Neural cell (in vitro differentiated cells): ENCODE measurements around the gene NAA38. TPM values are rescaled to one million over a fixed set of nuclear protein-coding genes. Genes with fewer than 3 reads are reported as not detected.

ENCODE experiments used
- H2AFZ ChIP-seq: fragments of 200-600, 300-800 bp; sonication (generic), shearing (Covaris generic); 2 replicates; pipeline ENCODE4 v1.6.0; 2014; ENCODE audit warnings: low read depth, mild to moderate bottlenecking, antibody characterized with exemption, low read length, moderate library complexity
- H3F3A ChIP-seq: fragments of 200-600 bp; shearing (Covaris generic); 2 replicates; pipeline ENCODE4 v1.6.1; 2016; ENCODE audit warnings: mild to moderate bottlenecking, moderate library complexity, mixed read lengths, antibody characterized with exemption, low read length; ENCODE audit not compliant: insufficient read depth, poor library complexity, severe bottlenecking
- H3K27ac ChIP-seq: fragments of 200-600, 300-800 bp; sonication (generic), shearing (Covaris generic); 2 replicates; pipeline ENCODE4 v1.5.1; 2014; ENCODE audit warnings: mild to moderate bottlenecking, low read length, moderate library complexity
- H3K27me3 ChIP-seq: fragments of 300-800, 200-600 bp; sonication (generic), shearing (Covaris generic); 2 replicates; pipeline ENCODE4 v1.6.0; 2014; ENCODE audit warnings: mild to moderate bottlenecking, low read depth, low read length, moderate library complexity; ENCODE audit not compliant: insufficient read depth
- H3K36me3 ChIP-seq: fragments of 300-800, 200-600 bp; sonication (generic), shearing (Covaris generic); 2 replicates; pipeline ENCODE4 v1.5.1; 2014; ENCODE audit warnings: mild to moderate bottlenecking, antibody characterized with exemption, low read length, moderate library complexity; ENCODE audit not compliant: insufficient read depth
- H3K4me2 ChIP-seq: fragments of 300-800, 200-600 bp; sonication (generic), shearing (Covaris generic); 2 replicates; pipeline ENCODE4 v1.6.0; 2014; ENCODE audit warnings: mild to moderate bottlenecking, low read length
- H3K4me3 ChIP-seq: fragments of 300-800, 200-600 bp; sonication (generic), shearing (Covaris generic); 2 replicates; pipeline ENCODE4 v1.5.1; 2014; ENCODE audit warnings: mild to moderate bottlenecking, low read length, moderate library complexity
- H3K79me2 ChIP-seq: fragments of 200-600 bp; shearing (Covaris generic); replicated peaks from 2 replicates; pipeline ENCODE4 v1.6.0; 2014; ENCODE audit warnings: mild to moderate bottlenecking, low read length, moderate library complexity; ENCODE audit not compliant: insufficient read depth
- H3K9ac ChIP-seq: fragments of 300-800, 200-600 bp; sonication (generic), shearing (Covaris generic); 2 replicates; pipeline ENCODE4 v1.6.1; 2016; ENCODE audit warnings: mild to moderate bottlenecking, low read length, mixed read lengths
- H3K9me2 ChIP-seq: fragments of 200-600 bp; shearing (Covaris generic); 2 replicates; pipeline ENCODE4 v1.6.1; 2016; ENCODE audit warnings: mild to moderate bottlenecking, low read length, mixed read lengths; ENCODE audit not compliant: insufficient read depth
- H3K9me3 ChIP-seq: fragments of 200-600, 300-800 bp; sonication (generic), shearing (Covaris generic); 2 replicates; pipeline ENCODE4 v1.6.1; 2016; ENCODE audit warnings: mild to moderate bottlenecking, mixed run types, low read length, moderate library complexity, mixed read lengths
- H4K20me1 ChIP-seq: fragments of 200-600 bp; shearing (Covaris generic); 2 replicates; pipeline ENCODE4 v1.6.1; 2016; ENCODE audit warnings: mild to moderate bottlenecking, mixed run types; ENCODE audit not compliant: insufficient read depth
- CTCF ChIP-seq: fragments of 450-650 bp; IDR thresholded peaks from 2 replicates; pipeline ENCODE4 v1.5.1; 2014; ENCODE audit warnings: antibody characterized with exemption, mild to moderate bottlenecking, moderate library complexity; ENCODE audit not compliant: poor library complexity, severe bottlenecking
- EP300 ChIP-seq: fragments of 450-650 bp; conservative IDR thresholded peaks from 2 replicates; pipeline ENCODE4 v1.6.1; 2014; ENCODE audit warnings: antibody characterized with exemption, mild to moderate bottlenecking, moderate library complexity; ENCODE audit not compliant: poor library complexity, severe bottlenecking
- EZH2 ChIP-seq: fragments of 200-600, 300-800 bp; shearing (Covaris generic), sonication (generic); IDR thresholded peaks from 2 replicates; pipeline ENCODE4 v1.6.1; 2014; ENCODE audit warnings: antibody characterized with exemption, low read length, borderline replicate concordance, mild to moderate bottlenecking; ENCODE audit not compliant: insufficient read depth, poor library complexity, severe bottlenecking
- MXI1 ChIP-seq: fragments of 450-650 bp; conservative IDR thresholded peaks from 2 replicates; pipeline ENCODE4 v1.6.1; 2014; ENCODE audit warnings: antibody characterized with exemption, mild to moderate bottlenecking; ENCODE audit not compliant: poor library complexity, severe bottlenecking
- POLR2AphosphoS5 ChIP-seq: IDR thresholded peaks from 2 replicates; pipeline ENCODE4 v1.6.1; 2012
- RAD21 ChIP-seq: fragments of 450-650 bp; conservative IDR thresholded peaks from 2 replicates; pipeline ENCODE4 v1.6.1; 2014; ENCODE audit warnings: antibody characterized with exemption, mild to moderate bottlenecking, moderate library complexity
- REST ChIP-seq: IDR thresholded peaks from 2 replicates; pipeline ENCODE4 v1.6.1; 2012; ENCODE audit warnings: borderline replicate concordance
- SMC3 ChIP-seq: fragments of 450-650 bp; conservative IDR thresholded peaks from 2 replicates; pipeline ENCODE4 v1.6.1; 2014; ENCODE audit warnings: antibody characterized with exemption, mild to moderate bottlenecking, moderate library complexity; ENCODE audit not compliant: poor library complexity
- TAF1 ChIP-seq: IDR thresholded peaks from 2 replicates; pipeline ENCODE4 v1.6.1; 2012; ENCODE audit warnings: low read depth
- polyA plus RNA-seq: library from polyadenylated mRNA; depleted of rRNA; stranded (reverse); fragments of >200 nt; gene quantifications from 2 replicates; pipeline ENCODE4 v1.2.3, GENCODE V29; 2014

The NAA38 gene
- polyA plus RNA-seq, 1 donor from 2014 or later = 110 TPM

- Histone ChIP-seq H3K27me3 (no peaks in the 10 kb centered on the region), H4K20me1 (peaks cover 61% of the 10 kb centered on the region), H3K79me2 (peaks cover 60% of the 10 kb centered on the region), H3K9me3 (no peaks in the 10 kb centered on the region), H3K27ac (peak overlapping the region; percentile 94), H3F3A (peaks cover 6% of the 10 kb centered on the region), H2AFZ (no peak overlapping the region), H3K36me3 (no peaks in the 10 kb centered on the region), H3K9ac (peak overlapping the region; percentile 92), H3K4me3 (peak overlapping the region; percentile 99), H3K4me2 (peak overlapping the region; percentile 97), H3K9me2 (no peaks in the 10 kb centered on the region)
- TF ChIP-seq EZH2 = no peak
- TF ChIP-seq POLR2AphosphoS5 = peak; percentile 50
- TF ChIP-seq EP300 = peak; percentile 39
- TF ChIP-seq MXI1 = peak; percentile 66
Observed at GRCh38 chr17:7844292-7845154, 12.8 kb downstream of the NAA38 start.

DNA sequence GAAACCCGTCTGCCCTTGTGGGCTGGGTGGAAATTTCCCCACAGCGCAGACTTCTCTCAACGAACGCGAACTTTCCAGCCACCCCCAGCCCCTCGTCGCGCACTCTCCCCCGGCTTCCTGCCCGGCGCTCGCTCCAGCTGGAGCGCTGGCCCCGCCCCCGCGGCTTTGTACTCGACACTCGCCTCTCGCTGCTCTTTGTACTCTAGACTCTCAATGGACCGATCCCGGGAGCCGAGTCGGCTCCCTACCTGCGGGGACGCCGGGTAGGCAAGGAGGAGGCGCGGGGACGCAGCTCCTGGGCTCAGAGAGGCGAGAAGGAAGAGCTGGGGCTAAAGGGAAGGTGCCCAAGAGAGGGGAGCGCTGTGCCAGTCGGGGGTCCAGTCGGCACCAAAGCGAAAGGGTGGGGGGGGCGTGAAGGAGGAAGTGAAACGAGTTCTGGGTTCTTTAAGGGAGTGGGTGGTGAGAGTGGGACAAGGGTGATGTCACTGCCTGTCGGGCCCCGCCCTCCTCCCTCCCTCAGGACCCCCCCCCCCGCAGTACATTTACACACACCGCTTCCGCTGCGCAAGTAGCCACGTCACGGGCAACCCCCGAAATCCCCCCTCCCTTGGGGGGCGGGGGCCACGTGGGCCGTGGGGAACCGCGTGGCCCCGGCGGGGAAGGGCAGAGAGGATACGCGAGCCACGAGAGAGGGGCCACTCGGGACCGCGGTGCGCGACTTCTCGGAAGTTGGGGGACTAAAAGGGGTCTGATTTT is 13.6 kb downstream of the NAA38 start:
- Histone ChIP-seq H3K36me3 (no peaks in the 10 kb centered on the region), H3K27ac (peak overlapping the region; percentile 94), H4K20me1 (peaks cover 57% of the 10 kb centered on the region), H3K27me3 (no peaks in the 10 kb centered on the region), H2AFZ (no peak overlapping the region), H3K9me3 (no peaks in the 10 kb centered on the region), H3K9ac (peak overlapping the region; percentile 92), H3K4me3 (peak overlapping the region; percentile 99), H3F3A (peaks cover 4% of the 10 kb centered on the region), H3K4me2 (peak overlapping the region; percentile 97), H3K79me2 (peaks cover 68% of the 10 kb centered on the region), H3K9me2 (no peaks in the 10 kb centered on the region)
- TF ChIP-seq POLR2AphosphoS5 (peak; percentile 8), TAF1 (peak; percentile 25), CTCF (no peak)

GRCh38 chr17:7843257-7843535 is 14.2 kb downstream of the NAA38 start:
- H3K27ac ChIP-seq = peak overlapping the region; percentile 94
- peaks cover 72% of the 10 kb centered on the region for H3K79me2 ChIP-seq
- H3K9ac ChIP-seq = peak overlapping the region; percentile 92
- H3K36me3 ChIP-seq = no peaks in the 10 kb centered on the region
- no peaks in the 10 kb centered on the region for H3K9me3 ChIP-seq
- peaks cover 4% of the 10 kb centered on the region for H3F3A ChIP-seq
- no peaks in the 10 kb centered on the region for H3K9me2 ChIP-seq
- H3K4me3 ChIP-seq = peak overlapping the region; percentile 99
- H4K20me1 ChIP-seq = peaks cover 57% of the 10 kb centered on the region
- no peak for TF ChIP-seq RAD21
- no peak for TF ChIP-seq SMC3
- TF ChIP-seq EP300 = no peak
- no peak for TF ChIP-seq EZH2
- peak; percentile 0 for TF ChIP-seq TAF1
- TF ChIP-seq CTCF = no peak
- peak; percentile 24 for TF ChIP-seq MXI1
- TF ChIP-seq POLR2AphosphoS5 = no peak
- TF ChIP-seq REST = no peak
- H3K27me3 ChIP-seq = no peaks in the 10 kb centered on the region
- peak overlapping the region; percentile 97 for H3K4me2 ChIP-seq
- no peak overlapping the region for H2AFZ ChIP-seq
